DMS 273 (cell line): ENCODE data around the gene PDCD1.
"Not testable (repeated sequence)": the region's sequence is repeated elsewhere in the genome, so short reads cannot be mapped to it uniquely, and the experiment has no call there.

Experiments
- DNase-seq: peaks from one replicate; lab custom pipeline; 2025; ENCODE audit not compliant: unreplicated experiment; lab: John Stamatoyannopoulos, UW

The PDCD1 gene

DNA sequence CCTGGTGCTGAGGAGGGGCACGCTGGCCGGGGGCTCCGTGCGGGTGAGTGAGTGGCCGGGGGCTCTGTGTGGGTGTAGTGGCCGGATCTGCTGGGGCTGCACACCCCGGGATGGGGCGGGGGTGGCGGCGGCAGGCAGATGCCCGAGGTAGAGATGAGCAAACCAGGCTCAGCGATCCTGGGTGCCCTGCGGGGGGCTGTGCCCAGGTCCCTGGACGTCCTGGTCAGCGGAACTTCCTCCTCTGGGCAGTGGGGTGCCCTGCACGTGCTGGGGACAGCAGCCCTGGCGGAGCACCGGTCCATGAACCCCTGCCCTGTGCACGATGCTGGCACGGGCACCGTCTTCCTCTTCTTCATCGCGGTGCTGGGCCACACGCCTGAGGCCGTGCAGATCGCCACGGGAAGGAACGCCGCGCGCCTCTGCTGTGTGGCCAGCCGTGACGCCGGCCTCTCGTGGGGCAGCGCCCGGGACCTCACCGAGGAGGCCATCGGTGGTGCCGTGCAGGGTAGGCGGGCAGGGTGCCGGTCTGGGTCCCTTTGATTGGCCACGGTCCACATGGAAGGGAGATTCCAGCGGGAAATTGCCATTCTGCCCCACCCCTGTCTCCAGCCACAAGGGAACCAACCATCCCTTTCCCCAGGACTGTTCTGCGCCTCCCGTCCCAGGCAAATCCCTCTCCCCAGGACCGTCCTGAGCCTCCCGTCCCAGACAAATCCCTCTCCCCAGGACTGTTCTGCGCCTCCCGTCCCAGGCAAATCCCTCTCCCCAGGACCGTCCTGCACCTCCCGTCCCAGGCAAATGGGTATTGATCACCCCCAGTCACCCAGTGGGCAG, 43.8 kb downstream of the PDCD1 start:
- DNase-seq, result no peak

DNA sequence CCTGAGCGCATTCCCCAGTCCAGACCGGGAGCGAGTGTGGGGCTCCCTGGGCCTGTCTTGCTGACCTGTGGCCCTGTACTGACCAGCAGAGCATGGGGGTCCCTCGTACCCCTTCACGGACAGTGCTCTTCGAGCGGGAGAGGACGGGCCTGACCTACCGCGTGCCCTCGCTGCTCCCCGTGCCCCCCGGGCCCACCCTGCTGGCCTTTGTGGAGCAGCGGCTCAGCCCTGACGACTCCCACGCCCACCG, 44.4 kb downstream of the PDCD1 start:
- no peak for DNase-seq

DNA sequence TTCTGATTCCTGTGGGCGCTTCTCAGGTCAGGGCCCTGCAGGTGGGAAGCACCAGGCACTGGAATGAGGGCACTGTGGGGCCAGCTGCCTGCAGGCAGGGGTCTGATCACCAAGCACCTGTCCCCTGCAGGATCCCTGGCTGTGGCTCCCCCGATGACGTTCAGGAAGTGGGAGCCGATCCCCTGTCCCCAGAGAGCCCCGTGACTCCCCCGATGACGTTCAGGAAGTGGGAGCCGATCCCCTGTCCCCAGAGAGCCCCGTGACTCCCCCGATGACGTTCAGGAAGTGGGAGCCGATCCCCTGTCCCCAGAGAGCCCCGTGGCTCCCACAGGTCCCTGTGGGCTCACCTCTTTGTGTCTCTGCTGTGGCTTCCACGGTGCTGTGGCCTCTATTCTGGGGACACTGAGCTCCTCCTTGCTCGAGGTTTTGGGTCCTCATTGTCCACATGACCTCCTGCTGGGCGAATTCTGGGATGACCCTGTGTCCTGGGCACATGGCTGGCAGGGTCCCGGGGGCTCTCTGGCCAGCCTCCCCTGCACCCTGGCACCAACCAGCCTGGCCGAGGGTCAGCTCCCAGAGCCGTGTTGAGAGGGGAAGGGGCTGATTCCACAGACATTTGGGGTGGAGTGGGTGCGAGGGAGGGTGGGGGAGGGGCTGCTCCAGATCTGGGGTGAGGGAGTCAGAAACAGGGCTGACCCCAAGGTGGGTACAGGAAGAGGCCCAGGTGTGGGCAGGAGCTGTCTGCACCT, 44.9 kb downstream of the PDCD1 start:
- no peak for DNase-seq

DNA sequence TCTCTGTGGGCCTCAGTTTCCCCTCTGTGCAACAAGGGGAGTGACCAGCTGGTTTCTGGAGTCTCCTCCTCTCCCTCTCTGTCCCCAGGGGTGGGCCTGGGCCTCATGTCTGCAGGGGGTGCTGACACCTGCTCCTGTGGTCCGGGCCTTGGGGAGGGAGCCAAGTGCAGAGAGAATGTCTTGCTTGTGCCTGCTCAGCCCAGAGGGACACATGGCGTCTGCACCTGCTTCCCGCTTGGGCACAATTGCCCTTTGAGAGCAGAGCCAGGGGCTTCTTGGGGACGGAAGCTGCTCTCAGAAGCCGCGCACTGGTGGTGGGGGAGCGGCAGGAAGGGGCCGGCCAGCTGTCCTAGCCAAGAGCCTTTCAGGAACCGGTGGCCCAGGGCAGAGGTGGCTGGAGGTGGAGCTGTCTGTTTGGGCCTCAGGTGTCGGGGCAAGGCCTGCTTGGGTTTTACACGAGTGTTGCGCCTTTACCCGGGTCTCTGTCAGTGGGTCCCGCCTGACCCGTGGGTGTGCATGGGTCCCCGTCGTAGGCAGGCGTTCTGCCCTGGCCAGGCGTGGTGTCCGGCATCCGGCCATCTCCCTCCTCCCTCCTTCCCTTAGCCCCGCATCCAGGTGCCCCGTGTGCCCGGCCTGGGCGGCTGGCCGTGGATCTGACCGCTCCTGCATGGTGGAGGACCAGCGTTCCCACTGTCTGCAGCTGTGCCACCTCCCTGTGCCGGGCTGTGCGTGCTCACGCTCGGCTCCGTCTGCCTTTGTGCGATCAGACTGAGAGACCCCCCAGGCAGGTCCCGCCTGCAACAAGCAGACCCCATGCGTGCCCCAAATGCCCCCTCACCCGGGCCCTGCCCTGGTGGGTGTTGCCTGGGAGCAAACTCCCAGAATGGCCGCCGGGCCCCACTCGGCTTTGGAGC, 45.7 kb downstream of the PDCD1 start:
- DNase-seq, result peak; percentile 32

DNA sequence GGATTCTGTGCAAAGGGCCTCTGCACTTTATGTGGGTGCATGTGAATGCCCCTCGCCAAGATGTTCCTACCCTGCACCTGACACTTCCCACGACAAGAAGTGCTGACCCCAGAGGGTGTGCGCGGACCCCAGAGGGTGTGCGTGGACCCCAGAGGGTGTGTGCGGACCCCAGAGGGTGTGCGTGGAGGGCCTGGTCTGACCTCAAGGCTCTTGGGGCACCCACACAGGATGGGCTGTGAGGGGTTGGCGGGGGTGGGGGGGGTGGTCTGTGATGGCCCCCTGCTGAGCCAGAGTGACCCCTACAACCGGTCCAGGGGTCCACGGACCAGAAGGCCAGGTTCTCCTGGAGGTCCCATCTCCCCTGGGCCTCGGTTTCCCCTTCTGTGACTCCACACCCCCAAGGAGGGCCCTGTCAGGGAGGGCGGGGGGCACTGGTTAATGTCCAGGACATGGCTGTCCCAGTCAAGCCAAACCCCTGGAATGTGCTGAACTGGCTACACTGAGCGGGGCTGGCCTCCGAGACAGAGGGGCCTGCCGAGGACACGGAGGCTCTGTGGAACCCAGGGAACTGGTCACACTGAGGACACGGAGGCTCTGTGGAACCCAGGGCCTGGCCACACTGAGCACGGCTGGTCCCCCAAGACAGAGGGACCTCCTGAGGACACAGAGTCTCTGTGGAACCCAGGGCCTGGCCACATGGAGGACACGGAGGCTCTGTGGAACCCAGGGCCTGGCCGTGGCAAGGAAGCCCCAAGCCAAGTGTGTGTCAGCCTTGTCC, 46.6 kb downstream of the PDCD1 start:
- no peak for DNase-seq

DNA sequence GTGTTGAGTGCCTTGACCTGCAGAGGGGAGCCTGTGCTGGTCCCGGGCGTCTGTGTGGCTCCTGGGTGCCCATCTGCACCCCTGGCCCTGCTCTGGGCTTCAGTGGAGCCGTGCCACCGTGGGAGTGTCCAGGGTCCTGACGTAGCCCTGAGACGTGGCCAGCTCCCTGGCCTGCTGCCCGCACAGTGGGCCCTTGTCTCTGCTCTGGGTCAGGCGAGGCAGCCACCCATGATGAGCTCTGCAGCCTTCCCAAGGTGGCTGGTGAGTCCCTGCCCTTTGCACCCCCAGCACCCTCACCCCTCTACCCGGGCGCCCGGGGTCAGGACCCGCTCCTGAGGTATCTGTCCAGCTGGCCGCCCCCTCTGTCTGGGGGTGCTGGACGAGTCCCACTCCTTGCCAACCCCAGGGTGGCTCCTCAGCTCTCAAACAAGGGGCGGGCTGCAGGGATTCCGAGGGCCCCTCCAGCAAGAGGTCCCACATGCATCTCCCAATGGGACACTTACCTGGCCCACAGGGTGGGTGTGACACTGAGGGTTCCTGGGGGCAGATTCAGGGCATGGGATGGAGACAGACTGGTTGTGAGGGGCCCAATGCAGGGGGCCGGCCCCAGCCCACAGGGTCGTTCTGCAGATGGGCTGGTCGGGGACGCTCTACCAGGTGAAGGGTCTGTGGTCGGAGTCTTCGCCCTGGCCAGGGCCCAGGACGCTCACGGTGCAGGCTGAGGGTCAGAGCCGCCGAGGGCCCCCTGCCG, 47.3 kb downstream of the PDCD1 start:
- no peak for DNase-seq

DNA sequence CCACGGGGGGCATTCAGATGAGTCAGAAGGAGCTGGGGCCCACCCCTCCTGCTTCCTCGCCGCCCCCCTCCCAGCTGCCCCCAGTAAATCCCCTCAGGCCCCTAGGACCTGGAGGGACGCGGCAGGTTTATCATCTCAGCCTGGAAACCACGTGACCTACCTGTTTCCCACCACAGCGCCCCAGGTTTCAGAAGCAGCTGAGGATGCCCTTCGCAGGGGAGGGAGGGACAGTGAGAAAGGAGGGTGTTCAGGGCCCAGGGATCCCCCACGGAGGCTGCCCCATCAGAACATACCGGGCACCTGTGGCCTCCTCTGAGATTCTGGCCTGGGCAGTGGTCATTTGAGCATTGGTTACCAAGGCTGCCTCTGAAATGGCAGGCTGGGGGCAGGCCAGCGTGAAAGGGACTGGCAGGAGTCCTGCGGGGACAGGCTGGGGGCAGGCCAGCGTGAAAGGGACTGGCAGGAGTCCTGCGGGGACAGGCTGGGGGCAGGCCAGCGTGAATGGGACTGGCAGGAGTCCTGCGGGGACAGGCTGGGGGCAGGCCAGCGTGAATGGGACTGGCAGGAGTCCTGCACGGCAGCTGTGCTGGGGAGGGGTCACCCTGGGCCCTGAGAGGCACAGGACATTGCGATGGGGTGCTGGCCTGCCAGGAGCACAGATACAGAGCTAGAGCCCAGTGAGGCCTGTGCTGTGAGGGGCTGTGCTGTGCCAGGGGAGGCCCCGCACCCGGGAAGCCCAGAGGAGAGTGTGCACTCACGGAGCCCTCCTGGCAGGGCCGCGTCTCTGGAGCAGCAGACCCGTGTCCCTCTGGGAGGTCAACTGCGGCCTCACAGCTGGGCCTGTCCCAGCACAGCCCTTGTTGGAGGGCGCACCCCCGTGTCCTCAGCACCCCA, 48.1 kb downstream of the PDCD1 start:
- DNase-seq, result no peak

DNA sequence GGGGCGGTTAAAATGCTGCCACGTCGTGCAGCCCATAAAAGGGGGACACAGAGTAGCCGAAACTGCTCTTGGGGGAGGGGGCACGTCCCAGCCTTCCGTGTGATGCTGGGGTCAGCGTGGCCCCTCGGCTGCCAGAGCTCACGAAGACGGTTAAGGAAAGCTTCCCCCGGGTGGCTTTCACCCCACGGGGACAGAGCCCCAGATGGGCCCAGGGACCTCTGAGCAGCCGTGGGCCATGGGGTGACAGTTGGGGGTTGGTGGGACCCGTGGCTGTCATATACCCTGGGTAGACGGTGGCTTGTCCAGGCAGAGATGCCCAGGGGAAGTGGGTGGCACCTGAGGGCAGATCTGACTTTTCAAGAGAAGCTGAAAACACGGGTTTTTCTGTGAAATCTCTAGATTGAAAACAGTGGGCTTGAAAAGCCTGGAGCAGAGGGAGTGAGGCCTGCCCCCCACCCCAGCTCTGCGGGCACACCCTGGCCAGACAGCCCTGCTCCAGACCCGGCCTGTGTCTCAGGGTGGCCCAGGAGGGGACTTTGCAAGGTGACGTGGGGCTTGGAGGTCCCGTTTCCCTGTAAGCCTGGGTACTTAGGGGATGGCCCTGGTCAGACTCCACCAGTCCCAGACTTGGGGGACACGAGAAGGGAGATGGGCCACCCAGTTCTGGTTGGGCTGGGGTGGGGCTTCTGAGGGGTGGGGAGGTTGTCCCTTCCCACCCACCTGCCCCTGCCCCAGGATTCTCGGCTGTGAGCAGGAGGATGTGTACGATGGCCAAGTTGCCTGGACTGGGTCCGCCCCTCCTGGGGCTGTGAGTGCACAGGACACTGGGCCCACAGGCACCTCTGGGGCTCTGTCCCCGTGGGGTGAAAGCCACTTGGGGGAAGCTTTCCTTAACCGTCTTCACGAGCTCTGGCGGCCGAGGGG, 49.0 kb downstream of the PDCD1 start:
- DNase-seq, result no peak

DNA sequence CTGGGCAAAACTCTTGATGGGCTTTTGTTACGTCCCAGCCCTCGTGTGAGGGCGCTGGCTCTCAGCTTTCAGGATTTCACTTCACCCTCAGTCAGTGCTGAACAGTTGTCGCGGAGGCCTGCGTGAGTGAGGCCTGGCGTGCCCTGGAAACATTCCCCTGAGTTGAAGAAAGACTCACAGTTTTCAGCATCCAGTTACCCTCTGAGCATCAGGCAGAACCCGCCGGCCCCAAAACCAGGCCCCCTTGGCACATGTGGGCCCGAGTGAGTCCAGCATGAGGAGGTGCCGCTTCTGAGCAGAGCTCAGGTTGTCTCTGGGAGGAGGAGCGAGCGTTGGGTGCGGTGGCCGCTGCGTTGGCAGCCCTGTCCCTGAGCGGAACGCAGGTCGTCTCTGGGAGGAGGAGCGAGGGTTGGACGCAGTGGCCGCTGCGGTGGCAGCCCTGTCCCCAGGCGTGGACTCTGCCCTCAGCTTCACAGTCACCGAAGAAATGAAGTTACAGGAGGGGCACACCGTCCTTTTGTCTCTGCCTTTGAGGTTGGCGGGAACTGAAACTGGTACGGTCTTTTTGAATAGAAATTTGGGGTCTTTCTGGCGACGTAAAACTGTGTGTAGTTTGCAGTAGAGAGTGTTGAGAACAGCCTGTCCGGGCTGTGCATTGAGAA, 49.8 kb downstream of the PDCD1 start, which contains the start of gene NEU4:
NEU4 (plus strand) TSS at position 473 of the 662 bp plus-strand sequence. CDS start 5,292 bp downstream, outside the sequence.
- no peak for DNase-seq

DNA sequence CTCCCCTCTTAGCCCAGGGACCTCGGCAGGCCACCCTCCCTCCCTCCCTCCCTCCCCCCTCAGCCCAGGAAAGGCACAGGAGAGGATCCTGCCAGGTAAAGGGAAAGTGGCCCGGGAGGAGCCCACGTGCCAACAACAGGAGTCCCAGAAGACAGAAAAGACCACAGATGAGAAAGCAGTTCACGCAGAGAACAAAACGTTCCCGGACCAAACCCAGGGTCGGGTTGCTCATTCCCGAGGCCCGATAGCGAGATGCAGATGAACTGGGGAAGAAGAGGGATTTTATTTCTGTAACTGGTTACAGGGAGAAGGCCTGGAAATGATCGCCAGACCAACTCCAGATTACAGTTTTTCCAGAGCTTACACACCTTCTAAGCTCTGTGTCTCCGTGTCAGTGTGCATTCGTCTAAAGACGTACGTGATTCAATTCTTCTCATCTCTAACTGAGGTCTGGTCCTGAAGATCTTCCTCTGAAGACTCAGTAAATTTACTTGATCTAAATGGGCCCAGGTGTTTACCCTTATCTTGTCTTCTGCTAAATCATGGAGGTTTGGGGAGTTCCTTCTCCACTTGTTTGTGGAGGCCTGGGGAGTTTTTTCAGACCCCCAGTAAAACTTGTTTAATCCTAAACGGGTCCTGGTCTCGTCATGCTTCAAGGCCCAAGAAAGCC, 50.5 kb downstream of the PDCD1 start:
- peak; percentile 17 for DNase-seq

DNA sequence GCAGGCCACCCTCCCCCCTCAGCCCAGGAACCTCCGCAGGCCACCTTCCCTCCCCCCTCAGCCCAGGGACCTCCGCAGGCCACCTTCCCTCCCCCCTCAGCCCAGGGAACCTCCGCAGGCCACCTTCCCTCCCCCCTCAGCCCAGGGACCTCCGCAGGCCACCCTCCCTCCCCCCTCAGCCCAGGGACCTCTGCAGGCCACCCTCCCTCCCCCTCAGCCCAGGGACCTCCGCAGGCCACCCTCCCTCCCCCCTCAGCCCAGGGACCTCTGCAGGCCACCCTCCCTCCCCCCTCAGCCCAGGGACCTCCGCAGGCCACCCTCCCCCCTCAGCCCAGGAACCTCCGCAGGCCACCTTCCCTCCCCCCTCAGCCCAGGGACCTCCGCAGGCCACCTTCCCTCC, 52.5 kb downstream of the PDCD1 start:
- not testable (repeated sequence) for DNase-seq

DNA sequence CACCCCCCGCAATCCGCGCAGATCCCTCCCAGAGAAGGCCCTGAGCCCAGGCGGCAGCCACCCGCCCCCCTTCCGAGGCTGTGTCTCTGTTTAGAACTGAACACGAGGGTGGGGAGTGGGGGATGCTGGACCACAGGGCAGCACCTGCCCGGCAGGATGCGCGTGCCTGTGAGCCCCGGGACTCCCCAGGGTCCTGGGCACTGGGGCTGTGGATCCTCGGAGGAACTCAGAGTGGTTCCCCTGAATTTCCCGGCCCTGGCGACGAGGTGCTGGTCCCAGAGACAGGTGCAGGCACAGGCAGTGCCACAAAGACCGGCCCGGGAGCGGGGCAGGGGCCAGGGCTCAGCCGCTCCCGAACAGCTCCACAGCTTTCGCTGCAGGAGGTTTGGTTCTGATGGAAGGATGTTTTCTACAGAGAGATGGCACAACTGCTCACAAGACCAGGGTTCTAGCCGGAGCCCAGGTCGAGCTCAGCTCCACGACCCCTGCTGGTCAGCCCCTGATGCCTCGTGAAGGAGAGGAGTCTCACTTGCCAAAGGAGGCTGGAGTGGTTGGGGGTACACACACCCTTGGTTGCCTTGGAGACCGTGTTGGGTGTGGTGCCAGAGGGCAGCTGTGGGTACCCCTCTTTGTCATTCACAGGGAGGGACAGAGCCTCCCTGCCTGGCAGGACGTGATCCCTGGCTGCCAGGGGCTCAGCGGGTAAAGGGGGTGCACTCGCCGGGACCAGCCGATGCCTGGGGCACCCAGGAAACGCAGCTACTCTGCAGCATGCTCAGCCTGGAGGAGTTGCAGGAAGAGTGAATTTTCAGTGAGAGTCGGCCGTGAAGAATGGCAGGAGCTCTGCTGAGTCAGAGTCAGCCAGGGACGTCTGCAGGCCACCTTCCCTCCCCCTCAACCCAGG, 54.1 kb downstream of the PDCD1 start:
- DNase-seq, result peak; percentile 68

DNA sequence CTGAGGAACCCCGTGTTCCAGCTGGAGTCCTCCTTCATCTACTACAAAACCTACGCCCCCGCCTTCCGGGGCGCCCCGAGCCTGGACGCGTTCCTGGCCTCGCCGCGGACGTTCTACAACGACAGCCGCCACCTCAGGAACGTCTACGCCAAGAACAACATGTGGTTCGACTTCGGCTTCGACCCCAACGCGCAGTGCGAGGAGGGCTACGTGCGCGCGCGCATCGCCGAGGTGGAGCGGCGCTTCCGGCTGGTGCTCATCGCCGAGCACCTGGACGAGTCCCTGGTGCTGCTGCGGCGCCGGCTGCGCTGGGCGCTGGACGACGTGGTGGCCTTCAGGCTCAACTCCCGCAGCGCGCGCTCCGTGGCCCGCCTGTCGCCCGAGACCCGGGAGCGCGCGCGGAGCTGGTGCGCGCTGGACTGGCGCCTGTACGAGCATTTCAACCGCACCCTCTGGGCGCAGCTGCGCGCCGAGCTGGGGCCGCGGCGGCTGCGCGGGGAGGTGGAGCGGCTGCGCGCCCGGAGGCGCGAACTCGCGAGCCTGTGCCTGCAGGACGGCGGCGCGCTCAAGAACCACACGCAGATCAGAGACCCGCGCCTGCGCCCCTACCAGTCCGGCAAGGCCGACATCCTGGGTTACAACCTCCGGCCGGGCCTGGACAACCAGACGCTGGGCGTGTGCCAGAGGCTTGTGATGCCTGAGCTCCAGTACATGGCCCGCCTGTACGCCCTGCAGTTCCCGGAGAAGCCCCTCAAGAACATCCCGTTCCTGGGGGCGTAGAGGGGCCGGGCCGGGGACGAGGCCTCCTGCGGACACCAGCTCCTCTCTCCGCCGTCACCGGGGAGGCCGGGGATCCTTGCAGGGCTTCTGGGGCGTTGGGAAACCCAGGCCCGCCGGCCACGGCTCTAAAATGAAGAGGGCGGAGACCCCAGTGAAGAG, 55.0 kb downstream of the PDCD1 start:
- DNase-seq, result peak; percentile 86

DNA sequence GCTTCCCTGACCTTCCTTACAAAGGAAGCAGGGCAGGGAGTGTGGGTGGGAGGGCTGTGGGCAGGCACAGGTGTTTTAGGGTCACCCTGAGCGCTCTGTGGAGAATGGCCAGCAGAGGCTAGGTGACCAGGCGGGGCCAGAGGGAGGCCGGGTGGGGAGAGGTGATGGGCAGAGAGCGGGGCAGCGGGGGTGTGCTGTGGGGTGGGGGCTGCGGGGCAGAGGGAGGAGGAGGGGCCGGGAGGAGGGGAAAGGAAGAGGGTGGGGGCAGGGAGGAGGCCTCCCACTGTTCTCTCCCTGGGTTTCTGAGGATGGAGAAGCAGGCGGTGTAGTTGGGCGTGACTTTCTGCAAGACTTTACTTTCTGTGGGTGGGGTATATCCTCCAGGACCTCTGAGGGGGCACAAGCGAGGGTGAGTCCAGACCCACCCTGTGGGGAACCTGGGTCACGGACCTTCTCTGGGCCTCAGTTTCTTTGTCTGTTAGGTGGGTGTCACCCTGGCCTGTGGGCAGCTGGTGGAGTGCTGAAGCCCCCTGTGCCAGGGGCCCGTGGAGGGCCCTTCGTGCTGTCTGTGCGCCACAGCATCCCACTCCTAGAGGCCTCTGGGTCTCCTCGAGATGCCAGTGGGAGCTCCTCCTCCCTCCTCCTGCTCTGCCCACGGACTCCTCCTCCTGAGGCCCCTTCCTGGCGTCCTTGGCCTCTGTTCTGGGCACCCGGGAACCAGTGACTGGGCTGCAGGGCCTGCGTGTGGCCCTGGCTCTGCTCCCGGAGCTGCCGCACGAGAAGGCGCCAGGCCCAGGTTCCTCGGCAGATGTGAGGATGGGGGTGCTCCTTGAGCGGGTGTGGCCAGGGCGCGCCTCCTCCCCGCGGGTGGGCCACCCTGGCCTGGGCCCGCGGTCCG, 56.0 kb downstream of the PDCD1 start:
- DNase-seq, result peak; percentile 50
